Endodermal cell (in vitro differentiated cells): ENCODE data around the gene EMSY. TPM values are rescaled to one million over a fixed set of nuclear protein-coding genes. Genes with fewer than 3 reads are reported as not detected.
A peak's percentile ranks its signal among the peaks of the same experiment; 100 is the strongest.

Experiments
- DNase-seq: peaks from one replicate; pipeline ENCODE4 v3.0.0-alpha.2; 2017
- H3K27ac ChIP-seq: 2 replicates; pipeline ENCODE4 v1.5.1; 2013; ENCODE audit warnings: mild to moderate bottlenecking, low read depth, low read length, moderate library complexity
- H3K27me3 ChIP-seq: 2 replicates; pipeline ENCODE4 v1.6.1; 2013; ENCODE audit warnings: mild to moderate bottlenecking, low read length, moderate library complexity; ENCODE audit not compliant: insufficient read depth, control insufficient read depth, poor library complexity, severe bottlenecking
- H3K36me3 ChIP-seq: 2 replicates; pipeline ENCODE4 v1.7.0; 2013; ENCODE audit warnings: mild to moderate bottlenecking, low read length, moderate library complexity; ENCODE audit not compliant: control insufficient read depth, insufficient read depth
- H3K4me1 ChIP-seq: one replicate; pipeline ENCODE4 v1.7.0; 2013; ENCODE audit warnings: low read length; ENCODE audit not compliant: control insufficient read depth, insufficient read depth
- H3K4me3 ChIP-seq: 2 replicates; pipeline ENCODE4 v1.5.1; 2013; ENCODE audit warnings: mild to moderate bottlenecking, low read length, moderate library complexity
- H3K9ac ChIP-seq: 2 replicates; pipeline ENCODE4 v1.6.1; 2013; ENCODE audit warnings: mild to moderate bottlenecking, low read length, moderate library complexity; ENCODE audit not compliant: poor library complexity, severe bottlenecking; ENCODE audit errors: extremely low read depth
- H3K9me3 ChIP-seq: 2 replicates; pipeline ENCODE4 v1.6.1; 2013; ENCODE audit warnings: mild to moderate bottlenecking, low read length, moderate library complexity; ENCODE audit not compliant: control insufficient read depth
- H3K27ac Mint-ChIP-seq: 2 replicates; pipeline ENCODE4 v1.8.0; 2020; ENCODE audit warnings: mixed read lengths
- H3K27me3 Mint-ChIP-seq: 2 replicates; pipeline ENCODE4 v1.8.0; 2021; ENCODE audit warnings: mild to moderate bottlenecking, mixed read lengths; ENCODE audit not compliant: insufficient read depth
- H3K36me3 Mint-ChIP-seq: 2 replicates; pipeline ENCODE4 v1.8.0; 2020; ENCODE audit warnings: low read depth, mixed read lengths
- H3K4me1 Mint-ChIP-seq: 2 replicates; pipeline ENCODE4 v1.8.0; 2020; ENCODE audit warnings: mixed read lengths
- H3K4me3 Mint-ChIP-seq: 2 replicates; pipeline ENCODE4 v1.8.0; 2020; ENCODE audit warnings: mild to moderate bottlenecking, moderate library complexity, mixed read lengths
- H3K9me3 Mint-ChIP-seq: 2 replicates; pipeline ENCODE4 v1.8.0; 2020; ENCODE audit warnings: mild to moderate bottlenecking, mixed read lengths
- CTCF ChIP-seq: fragments of 200-600 bp; sonication (generic); conservative IDR thresholded peaks from 2 replicates; pipeline ENCODE4 v1.5.0; 2021; ENCODE audit warnings: antibody characterized with exemption, mild to moderate bottlenecking
- WGBS, 2 experiments: methylation state at CpG; one replicate each; pipeline versions ENCODE4 v1.1.5 to v1.1.7; 2013; ENCODE audit warnings: missing lambda C conversion rate in 2 of 2, mixed read lengths in 1 of 2; ENCODE audit not compliant: insufficient coverage in 1 of 2, insufficient read length in 1 of 2; 5-methylcytosine and 5-hydroxymethylcytosine counted together
- total RNA-seq, 2 donors: library from RNA; stranded (reverse); fragmentation: NEBNext Ultra II Directional in 1 of 2; extraction: Animal tissue kit (Norgen Biotek cat#: 25700) in 1 of 2; gene quantifications; 2 replicates in 1 of 2; 3 replicates in 1 of 2; pipeline ENCODE4 v1.2.1, GENCODE V29; 2021

EMSY gene
- total RNA-seq, 2 donors from 2014 or later, result 27.4 to 35.5 TPM

GRCh38 chr11:76553554-76554476 is 109.0 kb downstream of the EMSY start:
- no peak for DNase-seq
- no peak for TF ChIP-seq CTCF
- Mint-ChIP-seq H3K27me3 (peaks cover 3% of the 10 kb centered on the region), H3K27ac (no peak overlapping the region), H3K36me3 (peaks cover 29% of the 10 kb centered on the region), H3K4me1 (peaks cover 6% of the 10 kb centered on the region), H3K9me3 (peaks cover 6% of the 10 kb centered on the region), H3K4me3 (no peak overlapping the region)
- Histone ChIP-seq H3K4me3 (no peak overlapping the region), H3K4me1 (peaks cover 6% of the 10 kb centered on the region), H3K9ac (no peak overlapping the region), H3K27me3 (no peaks in the 10 kb centered on the region), H3K9me3 (peaks cover 16% of the 10 kb centered on the region), H3K36me3 (peaks cover 20% of the 10 kb centered on the region), H3K27ac (no peak overlapping the region)
- 90 to 95% methylated on average over 3 to 8 of the region's 8 CpGs for WGBS, 2 experiments

DNA sequence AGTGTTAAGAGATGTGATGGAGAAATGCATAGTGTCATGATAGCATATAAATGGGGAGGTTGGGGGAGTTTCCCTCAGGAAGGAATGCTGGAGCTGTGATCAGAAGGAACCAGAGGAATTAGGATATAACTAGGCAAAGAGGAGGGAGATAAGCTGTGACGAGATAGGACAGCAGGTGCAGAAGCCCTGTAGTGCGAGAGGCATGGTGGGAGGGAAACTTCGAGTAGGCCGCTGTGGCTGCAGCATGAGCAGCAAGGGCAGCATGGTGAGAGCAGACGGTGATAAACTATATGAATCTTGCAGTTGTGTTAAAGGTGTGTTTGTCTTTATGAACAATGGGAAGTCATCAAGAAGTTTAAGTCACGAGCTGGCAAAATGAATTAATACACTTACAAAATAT is 109.9 kb downstream of the EMSY start:
- H3K36me3 Mint-ChIP-seq, result peaks cover 26% of the 10 kb centered on the region
- peaks cover 18% of the 10 kb centered on the region for H3K36me3 ChIP-seq
- peaks cover 6% of the 10 kb centered on the region for H3K4me1 Mint-ChIP-seq
- H3K4me3 ChIP-seq, result no peak overlapping the region
- no peak overlapping the region for H3K4me3 Mint-ChIP-seq
- H3K9me3 ChIP-seq, result peaks cover 16% of the 10 kb centered on the region
- peaks cover 6% of the 10 kb centered on the region for H3K4me1 ChIP-seq
- H3K27ac Mint-ChIP-seq, result no peak overlapping the region
- H3K27me3 Mint-ChIP-seq, result peaks cover 6% of the 10 kb centered on the region
- WGBS, 2 experiments, result 71 to 76% methylated on average over 4 to 6 of the region's 6 CpGs
- no peaks in the 10 kb centered on the region for H3K27me3 ChIP-seq
- H3K9ac ChIP-seq, result no peak overlapping the region
- peak; percentile 76 for DNase-seq
- no peak for TF ChIP-seq CTCF
- H3K27ac ChIP-seq, result no peak overlapping the region
- peaks cover 6% of the 10 kb centered on the region for H3K9me3 Mint-ChIP-seq

DNA sequence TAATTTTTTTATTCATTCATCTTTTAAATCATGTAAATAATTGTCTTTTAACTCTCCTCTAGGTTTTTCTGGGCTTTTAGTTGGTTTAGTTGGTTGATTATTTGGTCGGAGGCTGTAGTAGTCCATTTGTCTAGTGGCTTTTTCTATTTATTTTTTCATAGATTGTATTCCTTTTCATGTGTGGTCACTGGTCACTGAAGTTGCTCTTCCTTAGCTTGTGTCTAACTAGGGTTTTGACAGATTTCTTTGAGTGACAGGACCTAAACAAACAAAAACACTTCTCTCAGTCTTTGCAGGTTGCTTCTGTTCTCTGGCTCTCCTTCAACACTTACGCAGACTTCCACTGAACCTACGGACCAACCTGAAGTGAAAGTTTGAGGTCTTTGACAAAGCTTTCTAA is 112.6 kb downstream of the EMSY start:
- no peak overlapping the region for H3K4me3 Mint-ChIP-seq
- H3K9me3 ChIP-seq, result peaks cover 11% of the 10 kb centered on the region
- H3K36me3 ChIP-seq, result peaks cover 9% of the 10 kb centered on the region
- 94 to 97% methylated on average over 2 of the region's 3 CpGs for WGBS, 2 experiments
- H3K4me1 ChIP-seq, result peaks cover 6% of the 10 kb centered on the region
- H3K27ac ChIP-seq, result no peak overlapping the region
- no peak overlapping the region for H3K27ac Mint-ChIP-seq
- H3K9me3 Mint-ChIP-seq, result peaks cover 6% of the 10 kb centered on the region
- no peaks in the 10 kb centered on the region for H3K4me1 Mint-ChIP-seq
- H3K9ac ChIP-seq, result no peak overlapping the region
- no peak for TF ChIP-seq CTCF
- DNase-seq, result no peak
- peaks cover 9% of the 10 kb centered on the region for H3K36me3 Mint-ChIP-seq
- no peaks in the 10 kb centered on the region for H3K27me3 ChIP-seq
- peaks cover 6% of the 10 kb centered on the region for H3K27me3 Mint-ChIP-seq
- no peak overlapping the region for H3K4me3 ChIP-seq
